EH (cell line): ENCODE results near the gene OR7C1.
"Not testable (repeated sequence)": the region's sequence is repeated elsewhere in the genome, so short reads cannot be mapped to it uniquely, and the experiment has no call there.

Experiments
- DNase-seq: peaks from one replicate; pipeline ENCODE4 v3.0.0-alpha.2; 2015; ENCODE audit warnings: low read depth

The OR7C1 gene

GRCh38 chr19:14765403-14765802, 69.6 kb downstream of the OR7C1 start:
- not testable (repeated sequence) for DNase-seq

DNA sequence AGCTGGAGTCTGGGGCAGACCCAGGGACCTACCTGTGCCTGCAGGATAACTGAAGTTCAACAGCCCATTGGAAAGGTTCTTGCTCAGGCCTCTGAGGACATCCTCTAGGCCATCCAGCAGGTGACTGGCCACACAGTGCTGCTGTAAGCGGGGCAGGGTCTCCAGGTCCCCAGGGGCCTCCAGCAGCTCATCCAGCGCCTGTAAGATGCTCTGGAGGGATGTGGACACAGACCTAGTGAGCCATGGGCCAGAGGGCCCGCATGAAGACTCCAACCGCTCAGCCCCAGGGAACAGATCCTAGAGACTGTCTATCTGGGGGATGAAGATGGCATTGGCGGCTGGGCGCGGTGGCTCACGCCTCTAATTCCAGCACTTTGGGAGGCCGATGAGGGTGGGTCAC, 70.6 kb downstream of the OR7C1 start:
- DNase-seq = no peak

DNA sequence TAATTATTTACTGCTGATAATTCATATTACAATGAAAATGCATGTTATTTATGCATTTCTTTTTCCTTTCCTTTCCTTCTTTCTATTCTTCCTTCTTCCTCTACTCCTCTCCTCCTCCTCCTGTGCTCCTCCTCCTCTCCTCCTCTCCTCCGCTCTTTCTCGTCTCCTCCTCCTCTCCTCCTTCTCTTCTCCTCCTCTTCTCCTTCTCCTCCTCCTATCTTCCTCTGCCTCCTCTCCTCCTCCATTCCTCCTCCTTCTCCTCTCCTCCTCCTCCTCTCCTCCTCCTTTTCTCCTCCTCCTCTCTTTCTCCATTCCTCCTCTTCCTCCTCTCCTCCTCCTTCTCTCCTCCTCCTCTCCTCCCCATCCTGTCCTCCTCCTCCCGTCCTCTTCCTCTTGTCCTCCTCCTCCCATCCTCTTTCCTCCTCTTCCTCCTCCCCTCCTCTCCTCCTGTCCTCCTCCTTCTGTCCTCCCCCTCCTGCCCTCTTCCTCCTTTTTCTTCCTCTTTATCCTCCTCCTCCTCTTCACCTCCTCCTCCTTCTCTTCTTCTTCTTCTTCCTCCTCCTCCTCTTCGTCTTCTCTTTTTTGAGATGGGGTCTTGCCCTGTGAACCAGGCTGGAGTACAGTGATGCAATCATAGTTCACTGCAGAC, 71.4 kb downstream of the OR7C1 start:
- no peak for DNase-seq

DNA sequence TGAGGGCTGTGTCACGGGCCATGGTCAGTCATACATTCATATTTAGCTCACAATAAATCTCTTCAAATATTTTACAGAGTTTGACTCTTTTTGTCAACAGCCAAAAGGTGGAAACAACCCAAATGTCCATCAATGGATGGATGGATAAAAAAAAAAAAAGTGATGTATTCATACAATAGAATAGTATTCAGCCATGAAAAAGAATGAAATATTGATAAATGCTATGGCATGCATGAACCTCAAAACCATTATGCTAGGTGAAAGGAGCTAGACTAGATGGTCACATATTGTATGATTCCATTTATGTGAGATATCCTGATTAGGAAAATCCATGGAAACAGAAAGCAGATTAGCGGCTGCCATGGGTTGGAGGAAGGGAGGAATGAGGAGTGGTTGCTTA, 72.9 kb downstream of the OR7C1 start:
- DNase-seq = no peak

DNA sequence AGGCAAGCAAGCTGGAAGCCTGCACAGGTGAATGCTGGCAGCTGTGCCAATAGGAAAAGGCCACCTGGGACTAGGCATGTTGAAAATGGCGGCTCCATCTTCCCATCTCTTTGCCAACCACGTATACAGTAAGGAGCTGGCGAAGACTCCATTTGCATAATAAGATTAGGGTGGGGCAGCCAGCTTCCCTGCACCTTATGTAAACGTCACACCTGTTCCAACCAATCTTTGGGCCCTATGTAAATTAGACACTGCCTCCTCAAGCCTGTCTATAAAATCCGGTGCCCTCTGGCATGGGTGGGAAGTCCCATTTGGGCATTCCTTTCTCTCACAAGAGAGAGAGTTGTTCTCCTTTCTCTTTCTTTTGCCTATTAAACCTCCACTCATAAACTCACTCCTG, 73.4 kb downstream of the OR7C1 start:
- no peak for DNase-seq

- no peak for DNase-seq
Observed at GRCh38 chr19:14758816-14759215, 76.2 kb downstream of the OR7C1 start.

GRCh38 chr19:14748601-14749000, 86.4 kb downstream of the OR7C1 start:
- DNase-seq = no peak
